ENCODE results near the gene SFSWAP.

DNA sequence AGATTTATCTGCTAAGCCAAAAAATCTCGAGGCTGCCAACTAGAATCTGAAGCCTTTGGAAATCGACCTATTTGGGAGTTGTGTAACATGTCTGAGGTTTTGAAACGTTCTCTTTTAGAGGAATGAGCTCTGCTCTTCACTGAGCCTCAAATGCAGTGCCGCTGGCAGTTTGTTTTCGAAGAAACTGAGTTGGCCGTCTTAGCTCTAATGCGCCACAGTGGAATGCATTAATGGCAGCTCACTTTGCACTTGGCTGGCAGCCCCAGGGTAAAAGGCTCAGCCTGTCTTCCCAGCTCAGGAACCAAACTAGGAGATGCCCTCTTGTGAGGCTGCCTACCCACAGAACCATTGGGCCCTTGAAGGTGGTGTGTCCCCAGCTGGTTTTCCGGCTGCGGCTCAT, 53.8 kb downstream of the SFSWAP start:
- TF ChIP-seq POLR2A (IDR thresholded peaks at IDR 0.05; ENCODE audit: low read depth, low read length) (no peak), POLR2AphosphoS5 (IDR thresholded peaks at IDR 0.05; ENCODE audit: low read depth, low read length) (no peak), TAF1 (IDR thresholded peaks at IDR 0.05; ENCODE audit: low read depth, low read length) (no peak)

All from GM12891 (cell line).